Cardiac fibroblast (primary cell): ENCODE measurements around the gene SDK1.
A peak's percentile ranks its signal among the peaks of the same experiment; 100 is the strongest.

ENCODE experiments used
- DNase-seq, 2 donors: peaks; one replicate each; pipeline versions ENCODE4 v3.0.0 to v3.0.0-alpha.2; 2010; ENCODE audit warnings: low read depth in 2 of 2
- H3K4me3 ChIP-seq, 2 donors: replicated peaks in 1 of 2; 1 replicate in 1 of 2; 2 replicates in 1 of 2; pipeline ENCODE4 v1.5.1; 2011; ENCODE audit warnings: low read depth in 2 of 2, low read length in 2 of 2, mild to moderate bottlenecking in 2 of 2, moderate library complexity in 1 of 2
- CTCF ChIP-seq: IDR thresholded peaks from one replicate; pipeline ENCODE4 v1.5.1; 2011; ENCODE audit warnings: low read depth, mild to moderate bottlenecking, low read length, inconsistent platforms

The SDK1 gene

GRCh38 chr7:4166807-4167206 lies 865.8 kb downstream of the SDK1 start:
- no peak for DNase-seq
- H3K4me3 ChIP-seq: no peak overlapping the region
- no peak for TF ChIP-seq CTCF

- TF ChIP-seq CTCF: no peak
- H3K4me3 ChIP-seq: no peak overlapping the region
- no peak for DNase-seq
Observed at GRCh38 chr7:4167385-4167910, 866.4 kb downstream of the SDK1 start.

- TF ChIP-seq CTCF: no peak
- H3K4me3 ChIP-seq: no peak overlapping the region
- DNase-seq: no peak
Observed at GRCh38 chr7:4168041-4168440, 867.0 kb downstream of the SDK1 start.

DNA sequence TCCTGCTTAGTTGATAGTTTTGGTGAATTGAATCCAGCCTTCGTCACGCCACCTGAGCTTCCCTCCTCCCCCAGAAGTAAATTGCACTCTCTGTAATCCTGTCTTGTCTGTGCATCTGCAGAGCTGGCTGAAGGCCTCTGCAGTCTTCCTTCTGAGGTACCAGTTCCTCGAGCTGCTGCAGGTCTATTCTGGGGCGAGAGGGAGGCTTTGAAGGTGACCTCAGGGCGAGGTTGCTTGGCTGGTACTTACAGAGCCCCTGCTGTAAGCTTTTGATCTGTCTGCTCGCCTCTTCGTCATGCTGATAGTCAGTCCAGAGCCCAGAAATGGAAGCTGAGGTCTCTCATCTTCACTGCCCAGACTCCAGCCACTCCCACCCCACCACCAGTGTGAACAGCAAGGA lies 867.5 kb downstream of the SDK1 start:
- H3K4me3 ChIP-seq: no peak overlapping the region
- no peak for TF ChIP-seq CTCF
- no peak for DNase-seq

DNA sequence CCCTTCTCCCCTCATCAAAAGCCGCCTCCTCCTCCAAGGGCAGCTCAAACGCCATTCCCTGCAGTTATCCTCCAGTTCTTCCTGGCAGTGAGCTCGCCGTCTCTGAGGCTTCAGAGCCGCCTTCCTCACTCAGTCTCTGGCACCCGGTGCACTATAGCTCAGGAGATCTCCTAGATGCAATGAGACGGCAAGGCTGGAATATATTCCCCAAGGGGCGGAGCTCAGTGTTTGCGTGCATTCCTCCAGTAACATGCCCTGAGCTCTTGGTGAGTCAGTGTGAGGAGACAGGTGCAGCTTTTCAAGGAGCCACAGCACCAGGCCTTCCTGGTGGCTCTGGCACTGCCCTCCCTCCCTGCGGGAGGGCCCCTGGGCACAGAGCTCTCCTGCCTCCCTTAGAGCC lies 868.4 kb downstream of the SDK1 start:
- H3K4me3 ChIP-seq: no peak overlapping the region
- no peak for TF ChIP-seq CTCF
- DNase-seq: peak in 1 of 2 donors; percentile 17

GRCh38 chr7:4170997-4171786 lies 870.1 kb downstream of the SDK1 start:
- no peak overlapping the region for H3K4me3 ChIP-seq
- TF ChIP-seq CTCF: no peak
- DNase-seq: no peak
